GM21423 (cell line): ENCODE results near the gene BNC2.

ENCODE experiments used
- ATAC-seq: cut with Tn5 transposase; IDR thresholded peaks from one replicate; pipeline ENCODE4 v1.9.1; 2021; ENCODE audit warnings: mild to moderate bottlenecking, moderate library complexity; ENCODE audit not compliant: unreplicated experiment

The BNC2 gene

DNA sequence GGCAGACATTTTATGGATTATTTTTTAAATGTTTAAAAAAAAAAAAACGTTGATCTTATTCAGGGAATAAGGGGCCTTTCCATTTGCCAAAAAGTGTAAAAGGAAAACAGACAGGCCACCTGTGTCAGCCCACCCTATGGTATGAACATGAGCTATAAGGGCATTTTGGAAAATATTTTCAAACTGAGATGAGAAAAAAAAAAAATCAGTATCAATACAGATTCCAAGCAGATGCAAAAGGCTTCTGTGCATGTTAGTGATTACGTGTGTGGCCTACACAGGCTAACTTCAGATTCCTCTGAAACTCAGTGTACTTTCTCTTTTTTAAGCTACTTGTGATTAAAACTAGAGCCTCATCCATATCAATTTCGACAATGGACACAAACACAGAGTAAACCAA lies 189.9 kb downstream of the BNC2 start:
- ATAC-seq, result no peak

DNA sequence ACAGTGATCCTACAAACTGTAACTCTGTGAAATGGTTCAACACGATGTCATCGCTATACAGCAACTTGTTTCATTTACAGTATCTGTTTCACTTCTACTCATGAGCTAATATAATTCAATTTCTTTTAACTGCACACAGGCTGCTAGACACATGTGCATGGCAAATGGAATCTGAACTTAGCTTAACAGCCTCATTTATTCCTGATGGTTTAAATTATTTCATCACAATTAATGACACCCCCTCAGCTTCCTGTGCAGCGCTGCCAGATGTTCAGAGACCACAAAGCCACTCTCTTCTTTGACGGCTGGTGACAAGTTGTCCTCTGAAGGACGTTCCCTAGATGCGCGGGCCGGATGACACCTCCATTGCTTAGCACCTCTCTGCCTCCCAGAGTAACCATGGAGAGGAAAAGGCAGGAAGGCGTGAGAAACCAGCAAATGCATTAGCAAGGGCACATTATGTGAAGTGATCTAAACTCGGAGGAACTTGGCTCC lies 191.1 kb downstream of the BNC2 start:
- ATAC-seq, result no peak

DNA sequence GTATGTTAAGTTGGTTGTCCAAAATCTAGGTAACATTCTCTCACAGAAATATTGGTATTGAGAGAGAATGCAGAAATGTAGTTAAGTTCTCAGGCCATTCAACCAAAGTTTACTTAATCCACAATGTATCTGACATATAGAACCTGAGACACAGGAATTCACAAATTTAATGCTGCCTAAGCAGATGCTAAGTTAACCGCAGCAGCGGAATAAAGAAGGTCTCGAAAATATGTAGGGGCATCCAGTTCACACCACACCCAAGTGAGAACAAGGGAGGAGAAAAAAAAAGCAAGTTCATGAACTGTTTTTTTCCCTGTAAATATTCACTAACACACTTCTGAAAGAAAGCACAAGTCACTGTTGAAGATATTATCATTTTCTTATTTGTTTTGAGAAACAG lies 194.0 kb downstream of the BNC2 start:
- ATAC-seq, result no peak

DNA sequence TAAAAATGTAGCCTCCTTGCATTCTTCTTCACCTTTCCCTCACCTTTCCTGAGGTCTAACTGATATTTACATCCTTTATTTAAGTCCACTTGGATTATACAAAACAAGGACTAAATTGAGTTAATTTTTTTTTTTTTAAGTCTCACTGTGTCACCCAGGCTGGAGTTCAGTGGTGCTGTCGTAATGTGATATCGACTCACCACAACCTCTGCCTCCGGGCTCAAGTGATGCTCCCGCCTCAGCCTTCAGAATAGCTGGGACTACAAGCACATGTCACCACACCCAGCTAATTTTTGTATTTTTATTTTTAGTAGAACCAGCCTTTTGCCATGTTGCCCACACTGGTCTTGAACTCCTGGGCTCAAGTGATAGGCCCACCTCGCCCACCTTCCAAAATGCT lies 195.3 kb downstream of the BNC2 start:
- no peak for ATAC-seq

DNA sequence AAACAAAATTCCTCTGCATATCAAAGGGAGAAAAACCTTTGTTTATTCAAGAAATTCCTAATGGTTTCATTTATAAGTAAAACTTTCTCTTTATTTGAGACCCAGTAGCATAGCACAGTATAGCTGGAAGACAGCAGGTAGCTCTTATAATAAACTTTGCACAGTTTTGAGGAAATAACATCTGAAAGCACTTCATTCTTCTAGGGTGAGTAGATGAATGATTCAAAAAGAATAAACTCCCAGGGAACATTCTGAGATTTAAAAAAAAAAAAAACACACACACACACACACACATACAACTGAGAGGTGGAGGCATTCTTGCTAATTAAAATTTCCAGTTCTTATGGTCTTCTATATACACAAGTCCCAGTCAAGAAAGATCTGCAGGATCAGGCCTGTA lies 197.3 kb downstream of the BNC2 start:
- no peak for ATAC-seq

DNA sequence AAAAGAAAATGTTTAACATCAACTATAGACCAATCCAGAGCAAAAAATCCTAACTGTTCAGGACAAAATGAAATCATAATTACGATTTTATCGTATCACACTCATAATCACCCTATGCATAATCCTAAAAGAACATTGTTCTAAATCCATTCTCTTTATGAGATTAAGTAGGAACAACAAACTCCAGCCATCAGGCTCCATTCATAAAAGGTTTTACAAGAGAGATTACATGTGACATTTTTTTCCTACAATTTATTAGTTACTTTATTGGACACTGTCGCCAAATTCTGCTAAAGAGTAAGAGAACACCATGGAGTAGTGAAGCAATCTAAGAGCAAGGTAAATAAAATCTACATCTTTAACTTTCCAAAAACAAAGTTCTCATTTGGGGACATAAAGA lies 198.0 kb downstream of the BNC2 start:
- no peak for ATAC-seq

DNA sequence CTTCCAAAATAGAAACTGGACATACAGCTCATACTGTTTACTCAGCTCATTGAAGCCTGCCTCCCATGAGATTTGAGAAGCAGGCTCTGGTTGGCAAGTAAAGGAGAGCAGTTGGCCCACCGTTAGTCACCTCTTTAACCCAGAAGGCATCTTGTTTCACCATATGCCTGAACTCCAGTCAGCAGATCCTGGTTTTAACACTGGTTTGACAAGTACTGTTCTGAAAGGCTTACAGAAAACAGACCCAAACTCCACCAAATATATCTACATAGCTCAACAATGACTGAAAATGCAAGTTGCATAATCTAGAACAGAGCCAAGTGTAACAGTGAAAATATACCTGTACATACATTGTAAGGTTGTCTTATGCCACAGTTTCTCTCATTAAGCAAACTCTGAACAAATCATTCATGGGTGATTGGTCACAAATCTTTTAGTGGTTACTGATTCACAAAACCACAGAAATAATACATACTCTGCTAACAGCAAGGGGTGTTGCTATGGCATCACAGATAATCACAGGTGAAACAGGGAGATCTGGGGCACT lies 198.8 kb downstream of the BNC2 start:
- no peak for ATAC-seq

DNA sequence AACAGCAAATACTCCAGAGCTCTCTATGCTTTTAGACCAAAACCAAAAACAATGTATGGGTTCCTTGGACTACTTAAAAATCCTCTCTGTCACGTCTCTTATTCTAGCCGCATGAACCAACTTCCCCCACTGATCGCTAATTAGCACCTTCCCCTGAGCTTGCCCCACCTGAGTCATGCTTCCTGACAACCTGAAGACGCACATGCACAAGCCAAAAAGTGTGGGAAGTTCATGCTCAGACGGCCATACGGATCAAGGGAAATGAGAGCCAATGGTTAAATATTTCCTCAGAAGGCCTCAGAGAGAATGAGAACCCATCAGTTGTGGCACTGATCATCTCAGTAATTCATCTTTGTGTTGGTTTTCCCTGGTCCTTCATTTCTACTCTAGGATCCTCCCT lies 199.7 kb downstream of the BNC2 start:
- ATAC-seq, result no peak

DNA sequence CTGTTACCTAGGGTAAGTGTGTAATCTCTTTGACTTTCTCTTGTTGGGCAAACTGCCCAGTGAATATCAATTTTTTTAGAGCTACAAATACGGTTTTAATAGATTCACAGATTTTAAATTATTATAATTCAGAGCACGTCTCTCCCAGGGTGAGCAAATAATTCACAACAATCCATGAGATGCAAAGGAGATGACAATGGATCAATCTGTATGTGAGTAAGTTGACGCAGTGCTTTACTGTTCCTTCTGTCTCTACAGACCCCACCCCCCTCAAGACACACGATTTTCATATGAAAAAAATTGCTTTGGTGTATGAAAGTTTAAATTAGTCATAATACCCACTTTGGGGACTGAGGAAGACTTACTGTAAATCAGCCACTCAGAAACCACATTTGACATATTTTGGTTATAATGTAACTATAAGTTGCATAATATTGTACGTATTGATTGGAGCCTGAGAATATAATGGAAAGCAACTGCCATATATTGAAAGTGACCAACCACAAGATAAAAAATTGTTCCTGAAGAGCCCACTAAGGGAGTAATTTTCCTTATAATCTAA lies 201.7 kb downstream of the BNC2 start:
- no peak for ATAC-seq

DNA sequence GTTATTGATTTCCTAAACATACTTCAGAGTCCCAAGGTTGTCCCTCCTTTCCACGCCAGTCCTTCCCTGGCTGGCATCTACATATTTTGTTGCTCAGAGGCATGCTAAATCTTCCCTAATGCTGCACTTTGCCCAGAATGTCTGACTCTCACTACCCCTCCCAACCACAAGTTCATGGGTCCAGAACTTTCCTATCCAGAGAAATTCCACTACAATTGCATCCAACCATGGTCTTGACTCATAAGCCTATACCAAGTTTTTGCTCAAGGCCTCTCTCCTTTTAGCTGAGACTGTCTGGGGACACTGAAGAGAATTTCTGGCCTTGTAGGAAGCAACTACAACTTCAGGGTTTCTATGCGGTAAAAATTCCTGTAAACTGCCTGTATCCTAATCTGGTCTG lies 206.3 kb downstream of the BNC2 start:
- ATAC-seq, result no peak

DNA sequence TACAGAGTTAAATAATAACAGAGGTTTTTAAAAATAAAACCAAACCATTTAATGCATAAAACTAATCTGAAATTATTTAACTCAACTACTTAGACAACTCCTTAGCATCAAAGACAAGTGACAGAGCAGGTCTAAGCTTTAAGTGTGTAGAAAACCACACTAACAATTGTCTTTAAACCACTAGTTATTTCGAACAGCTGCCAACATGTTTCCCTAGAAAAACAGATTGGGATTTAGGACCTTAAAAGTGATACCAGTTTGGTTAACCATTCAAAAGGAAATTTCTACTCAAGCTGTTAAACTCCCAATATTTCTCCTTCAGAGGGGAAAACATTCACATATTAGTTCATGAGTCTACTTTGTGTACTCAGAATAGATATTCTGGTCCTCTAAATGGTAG lies 208.7 kb downstream of the BNC2 start:
- ATAC-seq, result no peak

DNA sequence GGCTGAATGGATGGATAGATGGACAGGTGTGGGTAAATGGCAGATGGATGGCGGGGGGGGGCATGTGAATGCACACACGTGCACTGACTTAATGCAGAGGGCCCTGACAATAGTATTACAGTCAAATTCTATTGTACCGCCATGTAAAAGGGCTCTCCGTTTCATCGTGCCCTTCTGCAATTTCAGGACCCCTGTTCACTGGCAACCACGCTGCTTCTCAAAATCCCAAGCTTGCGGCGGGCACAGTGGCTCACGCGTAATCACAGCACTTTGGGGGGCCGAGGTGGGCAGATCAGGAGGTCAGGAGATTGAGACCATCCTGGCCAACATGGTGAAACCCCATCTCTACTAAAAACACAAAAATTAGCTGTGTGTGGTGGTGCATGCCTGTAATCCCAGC lies 211.4 kb downstream of the BNC2 start:
- no peak for ATAC-seq

DNA sequence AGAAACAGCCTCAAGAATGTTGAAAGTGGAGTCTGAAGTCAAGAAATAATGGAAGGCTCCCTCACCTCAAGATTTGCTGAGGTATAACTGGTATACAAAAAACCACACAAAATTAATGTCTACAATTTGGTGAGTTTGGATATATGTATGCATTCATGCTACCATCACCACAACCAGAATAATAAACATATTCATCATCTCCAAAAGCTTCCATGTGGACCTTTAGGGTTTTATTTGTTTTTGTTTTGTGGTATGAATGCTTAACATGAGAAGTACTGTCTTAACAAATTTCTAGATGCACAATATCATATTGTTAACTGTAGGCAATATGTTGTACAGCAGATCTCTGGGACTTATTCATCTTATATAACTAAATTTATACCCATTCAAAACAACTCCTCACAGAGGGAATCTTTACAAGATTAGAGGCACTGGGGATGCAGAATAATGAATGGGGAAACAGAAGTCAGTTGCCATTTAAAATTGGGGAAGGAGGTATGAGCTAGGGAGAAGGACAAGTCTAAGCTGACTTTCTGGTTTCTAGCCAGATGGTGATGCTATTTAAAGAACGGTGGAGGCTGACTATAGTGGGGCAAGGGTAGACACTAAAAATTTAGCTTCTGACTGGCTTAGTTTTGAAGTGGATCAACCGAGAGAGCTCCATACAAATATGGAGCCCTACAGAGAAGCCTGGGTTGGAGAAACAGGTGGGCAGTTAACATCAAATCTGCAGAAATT lies 213.9 kb downstream of the BNC2 start:
- no peak for ATAC-seq

DNA sequence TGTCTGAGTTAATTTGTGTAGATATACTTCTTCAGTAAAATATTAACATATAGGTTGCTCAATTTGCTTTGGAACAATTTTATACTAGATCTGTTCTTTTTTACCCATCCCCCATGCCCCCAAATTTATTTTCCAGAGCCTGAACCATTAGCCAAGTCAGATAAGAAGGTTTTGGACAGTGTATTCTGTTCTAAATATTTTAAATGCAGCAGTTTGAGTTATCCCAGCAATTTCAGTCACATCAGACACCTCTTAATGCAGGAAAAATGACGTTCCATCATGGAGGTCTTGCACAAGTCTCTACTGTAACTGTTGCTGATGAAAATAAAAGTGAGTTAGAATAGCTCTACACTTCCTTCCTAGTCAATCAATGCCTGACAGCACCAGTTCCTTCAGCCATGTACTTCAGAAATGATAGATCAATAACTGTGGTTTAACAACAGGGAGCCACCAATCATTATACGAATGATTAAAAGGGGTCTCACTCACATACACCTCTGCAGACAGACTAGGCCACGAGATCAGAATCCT lies 215.8 kb downstream of the BNC2 start:
- ATAC-seq, result no peak

DNA sequence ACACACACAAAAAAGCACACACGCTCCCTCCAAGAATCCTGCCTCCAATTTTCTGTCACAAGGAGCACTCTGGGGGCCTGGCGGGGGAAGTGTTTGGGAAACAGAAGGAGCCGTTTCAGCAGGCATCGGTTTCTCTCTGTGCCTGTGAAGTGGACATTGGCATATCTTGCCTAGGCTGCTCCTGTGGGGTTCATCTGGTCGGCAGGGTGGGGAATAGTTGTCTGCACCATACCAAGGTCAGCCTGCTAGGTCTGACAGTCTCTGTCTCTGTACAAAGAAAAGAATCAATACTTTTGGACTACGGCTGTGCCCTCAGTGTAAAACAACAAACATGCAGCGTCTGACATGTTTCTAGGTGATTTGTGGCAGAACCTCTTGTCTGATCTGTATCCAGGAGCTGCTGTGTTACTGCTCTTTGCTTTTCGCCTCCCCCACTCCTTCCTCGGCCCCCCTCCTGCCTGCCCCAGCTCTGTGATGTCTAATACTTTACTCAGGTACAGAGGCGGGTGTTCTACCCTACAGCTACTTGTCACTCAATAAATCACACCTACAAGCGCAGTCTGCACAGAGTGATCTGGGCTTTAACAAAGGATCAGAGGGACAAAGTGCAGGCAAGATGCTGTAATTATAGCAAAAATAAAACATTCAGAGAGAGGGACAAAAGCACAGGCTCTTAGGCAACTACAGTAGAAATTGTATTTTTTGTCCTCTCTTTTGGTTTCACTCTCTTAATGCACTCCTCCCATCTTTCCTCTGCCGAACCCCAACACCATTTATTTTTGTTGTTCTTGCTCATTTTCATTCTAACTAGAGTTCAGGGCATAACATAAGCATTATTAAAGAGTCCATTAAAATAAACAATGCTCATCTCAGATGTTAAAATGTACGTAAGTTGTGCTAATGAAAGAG lies 216.7 kb downstream of the BNC2 start:
- ATAC-seq, result no peak

DNA sequence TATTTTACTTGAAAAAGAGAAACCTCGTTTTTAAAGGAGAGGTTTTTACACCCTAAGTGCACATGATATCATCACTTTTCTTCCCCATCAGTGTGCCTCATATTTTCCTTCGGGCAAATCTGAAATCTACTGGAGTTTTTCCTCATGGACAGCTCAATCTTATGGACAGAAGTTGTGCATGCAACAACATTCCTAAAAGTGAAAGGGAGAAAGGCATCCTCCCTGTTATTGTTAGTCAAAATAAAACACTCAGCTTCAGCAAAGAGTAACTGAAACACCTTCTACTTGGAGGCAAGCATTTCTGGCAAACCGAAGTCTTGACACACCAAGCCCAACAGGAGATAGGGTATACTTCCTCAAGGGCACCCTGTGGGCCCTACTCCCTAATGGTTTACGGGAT lies 217.9 kb downstream of the BNC2 start:
- ATAC-seq, result no peak

DNA sequence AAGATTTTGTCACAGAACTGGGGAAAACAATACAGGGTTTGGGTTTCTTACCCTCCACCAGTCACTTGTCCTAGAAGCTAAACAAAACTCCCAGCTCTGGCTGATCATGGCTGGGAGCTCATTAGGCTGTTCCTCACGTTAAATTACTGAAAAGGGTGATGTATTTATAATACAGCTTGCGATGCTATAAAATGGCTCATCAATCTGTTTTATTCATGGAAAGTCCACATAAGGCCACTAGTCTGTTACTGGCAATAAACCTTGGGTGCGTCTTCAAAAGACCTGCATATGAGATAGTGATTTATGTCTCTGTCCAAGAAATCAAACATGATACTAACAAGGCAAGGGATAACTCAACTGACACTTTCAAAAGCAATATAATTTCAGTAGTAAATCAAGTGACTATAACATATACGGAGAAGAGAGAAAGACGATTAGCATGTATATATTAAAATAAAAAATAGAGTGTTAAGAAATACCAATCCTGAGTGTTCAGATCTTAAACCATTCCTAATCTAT lies 219.0 kb downstream of the BNC2 start:
- ATAC-seq, result no peak

DNA sequence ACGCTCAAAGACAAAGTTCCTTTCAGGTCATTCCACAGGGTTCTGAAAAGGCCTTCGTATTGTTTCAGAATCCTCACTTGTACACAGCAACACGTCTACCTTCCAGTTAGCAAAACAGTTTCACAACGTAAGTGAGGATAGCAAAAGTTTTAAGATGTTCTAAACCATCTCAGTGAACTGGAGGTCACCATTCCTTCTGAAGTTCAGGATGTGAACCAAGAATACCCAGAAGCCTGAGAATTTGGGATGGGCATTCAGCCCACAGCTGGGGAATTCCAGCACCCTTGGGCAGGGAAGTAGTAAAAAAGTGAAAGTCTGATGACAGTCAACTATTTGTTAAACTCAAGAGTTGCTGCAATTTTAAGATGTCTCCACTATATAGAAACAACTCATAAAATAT lies 224.5 kb downstream of the BNC2 start:
- no peak for ATAC-seq

DNA sequence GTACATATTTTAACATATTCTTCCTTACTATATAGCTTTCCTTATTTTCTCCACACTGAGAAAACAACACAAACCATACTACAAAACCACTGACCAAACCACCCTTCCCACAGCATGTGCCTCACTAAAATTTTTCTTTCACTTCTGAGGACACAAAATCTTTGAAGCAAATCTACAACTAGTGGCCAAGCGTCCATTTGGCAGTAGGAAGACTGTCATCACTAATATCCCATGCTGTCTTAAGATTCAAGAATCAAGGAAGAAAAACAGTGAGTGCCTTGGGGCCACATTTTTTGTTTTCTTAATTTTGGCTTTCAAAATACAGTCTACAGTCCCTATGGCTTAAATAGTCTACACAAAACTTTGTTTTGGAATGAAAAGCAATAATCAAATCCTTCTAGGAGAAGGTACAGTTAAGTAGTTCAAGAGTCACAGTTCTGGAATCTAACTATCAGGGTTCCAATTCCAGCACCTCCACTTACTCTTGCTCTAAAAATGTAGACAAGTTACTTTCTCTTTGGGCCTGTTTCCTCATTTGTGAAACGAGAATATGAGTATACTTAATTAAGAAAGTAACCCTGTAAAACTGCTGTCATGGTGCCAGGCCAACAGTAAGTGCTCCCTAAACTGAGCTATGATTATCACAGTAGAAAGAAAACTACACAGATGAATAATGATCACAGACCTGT lies 227.9 kb downstream of the BNC2 start:
- no peak for ATAC-seq

DNA sequence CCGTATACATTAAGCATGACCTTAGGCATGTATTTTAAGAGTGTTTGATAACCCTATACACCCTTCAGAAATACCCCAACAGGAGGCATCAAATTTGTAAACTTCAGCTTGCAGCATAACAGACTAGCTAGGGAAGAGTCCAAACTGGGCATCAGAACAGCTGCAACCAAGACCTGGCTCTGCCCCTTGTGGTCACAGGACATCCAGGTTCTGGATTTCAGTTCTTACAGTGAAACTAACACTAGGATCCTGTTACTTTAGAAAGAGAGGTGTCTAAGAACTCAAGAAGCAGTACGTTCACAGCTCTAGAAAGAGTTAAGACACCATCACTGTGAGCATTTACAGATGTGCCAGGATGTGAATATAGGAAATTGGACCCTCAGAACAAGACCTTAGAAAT lies 229.8 kb downstream of the BNC2 start:
- no peak for ATAC-seq

DNA sequence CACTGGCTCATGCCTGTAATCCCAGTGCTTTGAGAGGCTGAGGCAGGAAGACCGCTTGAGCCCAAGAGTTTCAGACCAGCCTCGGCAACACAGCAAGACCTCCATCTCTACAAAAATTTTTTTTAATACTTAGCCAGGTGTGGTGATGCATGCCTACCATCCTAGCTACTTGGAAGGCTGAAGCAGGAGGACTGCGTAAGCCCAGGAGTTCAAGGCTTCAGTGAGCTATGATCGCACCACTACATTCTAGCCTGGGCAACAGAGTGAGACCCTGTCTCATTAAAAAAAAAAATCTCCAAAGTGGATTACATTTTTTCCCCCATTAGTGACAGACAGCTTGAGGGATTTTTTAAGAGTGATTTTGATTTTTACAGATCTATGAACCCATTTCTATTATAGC lies 230.8 kb downstream of the BNC2 start:
- no peak for ATAC-seq
